ENCODE results near the gene POLR1G.
"Not testable (repeated sequence)": the region's sequence is repeated elsewhere in the genome, so short reads cannot be mapped to it uniquely, and the experiment has no call there.

The POLR1G gene

GRCh38 chr19:45395821-45396617, 10.4 kb upstream of the POLR1G start:
- DNase-seq (ENCODE audit: low read depth in 1 of 2, low spot score in 1 of 2): no peak

GRCh38 chr19:45400192-45400591, 6.3 kb upstream of the POLR1G start:
- DNase-seq (ENCODE audit: low read depth in 1 of 2, low spot score in 1 of 2): no peak

- DNase-seq (ENCODE audit: low read depth in 1 of 2, low spot score in 1 of 2): no peak
Observed at GRCh38 chr19:45401815-45402214, 4.6 kb upstream of the POLR1G start.

- DNase-seq (ENCODE audit: low read depth in 1 of 2, low spot score in 1 of 2): no peak
Observed at GRCh38 chr19:45402298-45403061, 4.0 kb upstream of the POLR1G start.

GRCh38 chr19:45403272-45403671, 3.2 kb upstream of the POLR1G start:
- no peak for DNase-seq (ENCODE audit: low read depth in 1 of 2, low spot score in 1 of 2)

- peak in 1 of 2 donors; percentile 43 for DNase-seq (ENCODE audit: low read depth in 1 of 2, low spot score in 1 of 2)
Observed at GRCh38 chr19:45403781-45404556, 2.5 kb upstream of the POLR1G start.

GRCh38 chr19:45404557-45405434, 1.6 kb upstream of the POLR1G start, which contains the start of gene PPP1R13L:
Gene PPP1R13L, minus strand, starts transcription at chr19:45405069. Its CDS starts 6,751 bp downstream, at chr19:45398318.
- no peak for DNase-seq (ENCODE audit: low read depth in 1 of 2, low spot score in 1 of 2)

GRCh38 chr19:45405435-45406225, 814 bp upstream of the POLR1G start:
- peak; percentile 61 to 67 for DNase-seq (ENCODE audit: low read depth in 1 of 2, low spot score in 1 of 2)

GRCh38 chr19:45407091-45407375, 589 bp downstream of the POLR1G start:
- no peak for DNase-seq (ENCODE audit: low read depth in 1 of 2, low spot score in 1 of 2)

GRCh38 chr19:45407585-45407984, 1.1 kb downstream of the POLR1G start:
- DNase-seq (ENCODE audit: low read depth in 1 of 2, low spot score in 1 of 2): not testable (repeated sequence)

GRCh38 chr19:45408121-45408520, 1.7 kb downstream of the POLR1G start:
- no peak for DNase-seq (ENCODE audit: low read depth in 1 of 2, low spot score in 1 of 2)

- no peak for DNase-seq (ENCODE audit: low read depth in 1 of 2, low spot score in 1 of 2)
Observed at GRCh38 chr19:45408830-45409556, 2.5 kb downstream of the POLR1G start.

- no peak for DNase-seq (ENCODE audit: low read depth in 1 of 2, low spot score in 1 of 2)
Observed at GRCh38 chr19:45409557-45409920, 3.1 kb downstream of the POLR1G start.

GRCh38 chr19:45410330-45410729, 3.9 kb downstream of the POLR1G start:
- not testable (repeated sequence) for DNase-seq (ENCODE audit: low read depth in 1 of 2, low spot score in 1 of 2)

- no peak for DNase-seq (ENCODE audit: low read depth in 1 of 2, low spot score in 1 of 2)
Observed at GRCh38 chr19:45413497-45413896, 7.1 kb downstream of the POLR1G start.

GRCh38 chr19:45414468-45414867, 8.0 kb downstream of the POLR1G start:
- no peak for DNase-seq (ENCODE audit: low read depth in 1 of 2, low spot score in 1 of 2)

GRCh38 chr19:45417151-45417550, 10.7 kb downstream of the POLR1G start:
- no peak for DNase-seq (ENCODE audit: low read depth in 1 of 2, low spot score in 1 of 2)

GRCh38 chr19:45418802-45419201, 12.4 kb downstream of the POLR1G start:
- no peak for DNase-seq (ENCODE audit: low read depth in 1 of 2, low spot score in 1 of 2)

GRCh38 chr19:45419396-45419795, 13.0 kb downstream of the POLR1G start:
- no peak for DNase-seq (ENCODE audit: low read depth in 1 of 2, low spot score in 1 of 2)

All from activated T-helper 1 cell treated with anti-CD3 and anti-CD28 coated beads, Interleukin-2, amount 50 U/mL, for 16 hours (primary cell).